ENCODE measurements around the gene NETO2.

DNA sequence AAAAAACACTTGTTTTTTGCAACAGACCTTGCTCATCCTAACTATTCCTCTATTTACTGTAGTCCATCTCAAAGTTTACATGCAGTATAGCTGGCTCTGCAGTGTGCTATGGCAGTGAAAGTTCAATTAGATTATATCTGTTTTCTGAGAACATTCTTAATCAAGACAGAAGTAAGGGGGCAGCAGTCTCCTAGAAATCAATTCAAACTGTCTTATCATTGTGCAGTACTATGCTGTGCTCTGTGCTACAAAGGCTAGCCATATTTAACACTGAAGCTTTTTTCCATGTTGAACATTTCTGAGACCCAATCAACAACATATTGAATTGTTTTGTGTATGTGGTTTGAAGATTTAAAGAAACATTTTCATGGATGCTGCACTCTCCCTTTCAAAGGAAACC, 11.4 kb downstream of the NETO2 start:
- TF ChIP-seq CBX3 (IDR thresholded peaks at IDR 0.05; ENCODE audit: borderline replicate concordance, low read depth), result no peak
- TF ChIP-seq CEBPB (IDR thresholded peaks at IDR 0.05; ENCODE audit: borderline replicate concordance in 1 of 2, low read depth in 2 of 2, low read length in 2 of 2), result no peak
- TF ChIP-seq, protein P1, sequence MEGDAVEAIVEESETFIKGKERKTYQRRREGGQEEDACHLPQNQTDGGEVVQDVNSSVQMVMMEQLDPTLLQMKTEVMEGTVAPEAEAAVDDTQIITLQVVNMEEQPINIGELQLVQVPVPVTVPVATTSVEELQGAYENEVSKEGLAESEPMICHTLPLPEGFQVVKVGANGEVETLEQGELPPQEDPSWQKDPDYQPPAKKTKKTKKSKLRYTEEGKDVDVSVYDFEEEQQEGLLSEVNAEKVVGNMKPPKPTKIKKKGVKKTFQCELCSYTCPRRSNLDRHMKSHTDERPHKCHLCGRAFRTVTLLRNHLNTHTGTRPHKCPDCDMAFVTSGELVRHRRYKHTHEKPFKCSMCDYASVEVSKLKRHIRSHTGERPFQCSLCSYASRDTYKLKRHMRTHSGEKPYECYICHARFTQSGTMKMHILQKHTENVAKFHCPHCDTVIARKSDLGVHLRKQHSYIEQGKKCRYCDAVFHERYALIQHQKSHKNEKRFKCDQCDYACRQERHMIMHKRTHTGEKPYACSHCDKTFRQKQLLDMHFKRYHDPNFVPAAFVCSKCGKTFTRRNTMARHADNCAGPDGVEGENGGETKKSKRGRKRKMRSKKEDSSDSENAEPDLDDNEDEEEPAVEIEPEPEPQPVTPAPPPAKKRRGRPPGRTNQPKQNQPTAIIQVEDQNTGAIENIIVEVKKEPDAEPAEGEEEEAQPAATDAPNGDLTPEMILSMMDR (IDR thresholded peaks at IDR 0.05 in 2 of 3, conservative IDR thresholded peaks at IDR 0.05 in 1 of 3; ENCODE audit: control insufficient read depth in 2 of 3, extremely low read depth in 1 of 3, insufficient read depth in 1 of 3, low read depth in 3 of 3, low read length in 3 of 3), result peak in 1 of 3 experiments; percentile 27; a peak in 1 of 6 replicates
- TF ChIP-seq RB1 (IDR thresholded peaks at IDR 0.05; ENCODE audit: borderline replicate concordance), result no peak
- TF ChIP-seq SMAD1 (IDR thresholded peaks at IDR 0.05; ENCODE audit: low read depth, partially characterized antibody), result no peak
- TF ChIP-seq, protein P2, sequence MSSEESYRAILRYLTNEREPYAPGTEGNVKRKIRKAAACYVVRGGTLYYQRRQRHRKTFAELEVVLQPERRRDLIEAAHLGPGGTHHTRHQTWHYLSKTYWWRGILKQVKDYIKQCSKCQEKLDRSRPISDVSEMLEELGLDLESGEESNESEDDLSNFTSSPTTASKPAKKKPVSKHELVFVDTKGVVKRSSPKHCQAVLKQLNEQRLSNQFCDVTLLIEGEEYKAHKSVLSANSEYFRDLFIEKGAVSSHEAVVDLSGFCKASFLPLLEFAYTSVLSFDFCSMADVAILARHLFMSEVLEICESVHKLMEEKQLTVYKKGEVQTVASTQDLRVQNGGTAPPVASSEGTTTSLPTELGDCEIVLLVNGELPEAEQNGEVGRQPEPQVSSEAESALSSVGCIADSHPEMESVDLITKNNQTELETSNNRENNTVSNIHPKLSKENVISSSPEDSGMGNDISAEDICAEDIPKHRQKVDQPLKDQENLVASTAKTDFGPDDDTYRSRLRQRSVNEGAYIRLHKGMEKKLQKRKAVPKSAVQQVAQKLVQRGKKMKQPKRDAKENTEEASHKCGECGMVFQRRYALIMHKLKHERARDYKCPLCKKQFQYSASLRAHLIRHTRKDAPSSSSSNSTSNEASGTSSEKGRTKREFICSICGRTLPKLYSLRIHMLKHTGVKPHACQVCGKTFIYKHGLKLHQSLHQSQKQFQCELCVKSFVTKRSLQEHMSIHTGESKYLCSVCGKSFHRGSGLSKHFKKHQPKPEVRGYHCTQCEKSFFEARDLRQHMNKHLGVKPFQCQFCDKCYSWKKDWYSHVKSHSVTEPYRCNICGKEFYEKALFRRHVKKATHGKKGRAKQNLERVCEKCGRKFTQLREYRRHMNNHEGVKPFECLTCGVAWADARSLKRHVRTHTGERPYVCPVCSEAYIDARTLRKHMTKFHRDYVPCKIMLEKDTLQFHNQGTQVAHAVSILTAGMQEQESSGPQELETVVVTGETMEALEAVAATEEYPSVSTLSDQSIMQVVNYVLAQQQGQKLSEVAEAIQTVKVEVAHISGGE (CRISPR knock-in tag; IDR thresholded peaks at IDR 0.05), result no peak
- TF ChIP-seq POLR2A (IDR thresholded peaks at IDR 0.05; ENCODE audit: low read depth, low read length), result no peak
- no peak for TF ChIP-seq EZH2 (IDR thresholded peaks at IDR 0.05; ENCODE audit: borderline replicate concordance, control insufficient read depth, low read depth, low read length)
- no peak for TF ChIP-seq SMC3 (IDR thresholded peaks at IDR 0.05; ENCODE audit: borderline replicate concordance, low read length)
- no peak for TF ChIP-seq SIX5 (IDR thresholded peaks at IDR 0.05; ENCODE audit: low read depth, low read length, severe bottlenecking)
- TF ChIP-seq POLR2AphosphoS5 (IDR thresholded peaks at IDR 0.05; ENCODE audit: low read length), result no peak
- TF ChIP-seq MYC (IDR thresholded peaks at IDR 0.05; ENCODE audit: insufficient read depth, insufficient read length, insufficient replicate concordance, low read length, severe bottlenecking), result no peak

Data from GM12878 (cell line).